ENCODE measurements around the gene CD33.
"Not testable (repeated sequence)": the region's sequence is repeated elsewhere in the genome, so short reads cannot be mapped to it uniquely, and the experiment has no call there.

CD33 gene

GRCh38 chr19:51224898-51225393, at the start of gene CD33:
CD33 (plus strand) TSS chr19:51225080; CDS start chr19:51225119, 39 bp downstream.
- DNase-seq (ENCODE audit: low read depth); H3K4me3 ChIP-seq (replicated peaks; ENCODE audit: low read depth, low read length): not testable (repeated sequence)

- no peak for DNase-seq (ENCODE audit: low read depth)
- no peak overlapping the region for H3K4me3 ChIP-seq (replicated peaks; ENCODE audit: low read depth, low read length)
- TF ChIP-seq, protein P1, sequence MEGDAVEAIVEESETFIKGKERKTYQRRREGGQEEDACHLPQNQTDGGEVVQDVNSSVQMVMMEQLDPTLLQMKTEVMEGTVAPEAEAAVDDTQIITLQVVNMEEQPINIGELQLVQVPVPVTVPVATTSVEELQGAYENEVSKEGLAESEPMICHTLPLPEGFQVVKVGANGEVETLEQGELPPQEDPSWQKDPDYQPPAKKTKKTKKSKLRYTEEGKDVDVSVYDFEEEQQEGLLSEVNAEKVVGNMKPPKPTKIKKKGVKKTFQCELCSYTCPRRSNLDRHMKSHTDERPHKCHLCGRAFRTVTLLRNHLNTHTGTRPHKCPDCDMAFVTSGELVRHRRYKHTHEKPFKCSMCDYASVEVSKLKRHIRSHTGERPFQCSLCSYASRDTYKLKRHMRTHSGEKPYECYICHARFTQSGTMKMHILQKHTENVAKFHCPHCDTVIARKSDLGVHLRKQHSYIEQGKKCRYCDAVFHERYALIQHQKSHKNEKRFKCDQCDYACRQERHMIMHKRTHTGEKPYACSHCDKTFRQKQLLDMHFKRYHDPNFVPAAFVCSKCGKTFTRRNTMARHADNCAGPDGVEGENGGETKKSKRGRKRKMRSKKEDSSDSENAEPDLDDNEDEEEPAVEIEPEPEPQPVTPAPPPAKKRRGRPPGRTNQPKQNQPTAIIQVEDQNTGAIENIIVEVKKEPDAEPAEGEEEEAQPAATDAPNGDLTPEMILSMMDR (IDR thresholded peaks at IDR 0.05; ENCODE audit: low read length, missing control alignments), result no peak
Observed at GRCh38 chr19:51179256-51179655, 45.6 kb upstream of the CD33 start.

DNA sequence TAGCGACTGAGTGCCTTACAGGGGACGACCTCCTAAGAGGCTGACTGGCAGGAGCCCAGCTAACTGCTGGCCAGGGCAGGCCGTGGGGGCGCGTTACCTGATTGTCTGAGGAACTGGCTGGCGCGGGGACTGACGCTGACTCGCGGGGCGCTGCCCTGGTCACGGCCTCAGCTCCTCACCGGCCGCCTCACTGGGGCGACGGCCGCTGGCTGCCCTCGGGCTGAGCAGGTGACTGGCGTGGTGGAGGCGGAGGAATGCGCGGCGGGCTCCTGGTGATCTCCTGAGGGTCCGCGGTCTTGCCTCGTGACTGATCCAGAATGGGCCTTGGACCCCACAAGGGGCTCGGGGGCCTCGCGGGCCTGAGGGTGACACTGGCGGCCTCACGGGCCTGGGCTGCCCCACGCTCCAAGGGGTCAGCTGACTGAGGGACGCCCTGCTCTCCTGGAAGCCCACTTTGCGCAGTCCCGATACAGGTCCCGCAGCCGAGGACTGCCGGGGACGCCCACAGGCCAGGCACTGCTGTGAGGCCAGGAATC, 43.4 kb upstream of the CD33 start:
- DNase-seq (ENCODE audit: low read depth), result no peak
- H3K4me3 ChIP-seq (replicated peaks; ENCODE audit: low read depth, low read length), result no peak overlapping the region
- TF ChIP-seq, protein P1 (IDR thresholded peaks at IDR 0.05; ENCODE audit: low read length, missing control alignments), result no peak

GRCh38 chr19:51181913-51182419, 42.9 kb upstream of the CD33 start:
- TF ChIP-seq, protein P1 (IDR thresholded peaks at IDR 0.05; ENCODE audit: low read length, missing control alignments), result no peak
- H3K4me3 ChIP-seq (replicated peaks; ENCODE audit: low read depth, low read length), result no peak overlapping the region
- no peak for DNase-seq (ENCODE audit: low read depth)

GRCh38 chr19:51183629-51184028, 41.3 kb upstream of the CD33 start:
- DNase-seq (ENCODE audit: low read depth), result no peak
- TF ChIP-seq, protein P1 (IDR thresholded peaks at IDR 0.05; ENCODE audit: low read length, missing control alignments), result no peak
- H3K4me3 ChIP-seq (replicated peaks; ENCODE audit: low read depth, low read length), result no peak overlapping the region

- no peak overlapping the region for H3K4me3 ChIP-seq (replicated peaks; ENCODE audit: low read depth, low read length)
- no peak for DNase-seq (ENCODE audit: low read depth)
- TF ChIP-seq, protein P1 (IDR thresholded peaks at IDR 0.05; ENCODE audit: low read length, missing control alignments), result no peak
Observed at GRCh38 chr19:51185069-51185867, 39.6 kb upstream of the CD33 start.

GRCh38 chr19:51185868-51186215, 39.0 kb upstream of the CD33 start:
- H3K4me3 ChIP-seq (replicated peaks; ENCODE audit: low read depth, low read length), result no peak overlapping the region
- TF ChIP-seq, protein P1 (IDR thresholded peaks at IDR 0.05; ENCODE audit: low read length, missing control alignments), result no peak
- no peak for DNase-seq (ENCODE audit: low read depth)
